Mucosa of rectum (tissue), 2 donors: Measurements from ENCODE around the gene RASGRF2.

ENCODE experiments used
- H3K27ac ChIP-seq, 2 donors: one replicate each; pipeline ENCODE4 v1.7.0; 2013; ENCODE audit warnings: inconsistent platforms in 2 of 2, low read depth in 2 of 2, low read length in 2 of 2
- H3K27me3 ChIP-seq, 2 donors: one replicate each; pipeline ENCODE4 v1.7.0; 2013; ENCODE audit warnings: low read length in 2 of 2; ENCODE audit not compliant: control insufficient read depth in 2 of 2, insufficient read depth in 2 of 2
- H3K36me3 ChIP-seq, 2 donors: one replicate each; pipeline ENCODE4 v1.7.0; 2013; ENCODE audit warnings: low read length in 2 of 2; ENCODE audit not compliant: control insufficient read depth in 2 of 2, insufficient read depth in 2 of 2
- H3K4me1 ChIP-seq, 2 donors: one replicate each; pipeline ENCODE4 v1.7.0; 2013; ENCODE audit warnings: low read length in 2 of 2, mild to moderate bottlenecking in 1 of 2; ENCODE audit not compliant: control insufficient read depth in 2 of 2, insufficient read depth in 2 of 2
- H3K4me3 ChIP-seq, 2 donors: one replicate each; pipeline ENCODE4 v1.7.0; 2013; ENCODE audit warnings: low read length in 2 of 2
- H3K9ac ChIP-seq, 2 donors: one replicate each; pipeline ENCODE4 v1.7.0; 2013; ENCODE audit warnings: low read length in 2 of 2, low read depth in 1 of 2, mild to moderate bottlenecking in 1 of 2
- H3K9me3 ChIP-seq, 2 donors: one replicate each; pipeline ENCODE4 v1.7.0; 2013; ENCODE audit warnings: low read length in 2 of 2; ENCODE audit not compliant: control insufficient read depth in 2 of 2
- donor health status: healthy.
- donor health status: Normal muscosa, but diverticular disease.

Gene RASGRF2

GRCh38 chr5:81161012-81161601 is 200.9 kb downstream of the RASGRF2 start:
- Histone ChIP-seq H3K9me3 (no peaks in the 10 kb centered on the region), H3K9ac (no peak overlapping the region), H3K27me3 (no peaks in the 10 kb centered on the region), H3K4me1 (no peaks in the 10 kb centered on the region), H3K27ac (no peak overlapping the region), H3K36me3 (no peaks in the 10 kb centered on the region), H3K4me3 (no peak overlapping the region)

GRCh38 chr5:81162501-81162900 is 202.3 kb downstream of the RASGRF2 start:
- Histone ChIP-seq H3K27me3 (no peaks in the 10 kb centered on the region), H3K4me3 (no peak overlapping the region)

GRCh38 chr5:81163651-81164050 is 203.5 kb downstream of the RASGRF2 start:
- Histone ChIP-seq H3K4me1 (no peaks in the 10 kb centered on the region), H3K27me3 (no peaks in the 10 kb centered on the region), H3K9me3 (no peaks in the 10 kb centered on the region), H3K4me3 (no peak overlapping the region), H3K27ac (no peak overlapping the region), H3K9ac (no peak overlapping the region), H3K36me3 (no peaks in the 10 kb centered on the region)

More at GRCh38 chr5:81162501-81162900, 202.3 kb downstream of the RASGRF2 start:
- Histone ChIP-seq H3K9me3 (no peaks in the 10 kb centered on the region), H3K9ac (no peak overlapping the region), H3K4me1 (no peaks in the 10 kb centered on the region), H3K27ac (no peak overlapping the region), H3K36me3 (no peaks in the 10 kb centered on the region)

- H3K27me3 ChIP-seq = no peaks in the 10 kb centered on the region
- no peak overlapping the region for H3K9ac ChIP-seq
- no peaks in the 10 kb centered on the region for H3K4me1 ChIP-seq
- H3K36me3 ChIP-seq = no peaks in the 10 kb centered on the region
- H3K27ac ChIP-seq = no peak overlapping the region
- H3K9me3 ChIP-seq = no peaks in the 10 kb centered on the region
- H3K4me3 ChIP-seq = no peak overlapping the region
Observed at GRCh38 chr5:81164476-81164875, 204.3 kb downstream of the RASGRF2 start.

- no peak overlapping the region for H3K27ac ChIP-seq
- H3K4me3 ChIP-seq = no peak overlapping the region
- no peaks in the 10 kb centered on the region for H3K9me3 ChIP-seq
- H3K27me3 ChIP-seq = no peaks in the 10 kb centered on the region
- no peaks in the 10 kb centered on the region for H3K36me3 ChIP-seq
- H3K9ac ChIP-seq = no peak overlapping the region
- H3K4me1 ChIP-seq = no peaks in the 10 kb centered on the region
Observed at GRCh38 chr5:81164936-81165335, 204.8 kb downstream of the RASGRF2 start.

GRCh38 chr5:81165493-81166119 is 205.4 kb downstream of the RASGRF2 start:
- Histone ChIP-seq H3K4me3 (no peak overlapping the region), H3K36me3 (no peaks in the 10 kb centered on the region), H3K9me3 (no peaks in the 10 kb centered on the region), H3K9ac (no peak overlapping the region), H3K4me1 (no peaks in the 10 kb centered on the region), H3K27ac (no peak overlapping the region), H3K27me3 (no peaks in the 10 kb centered on the region)

GRCh38 chr5:81166430-81166829 is 206.3 kb downstream of the RASGRF2 start:
- no peaks in the 10 kb centered on the region for H3K27me3 ChIP-seq
- H3K9ac ChIP-seq = no peak overlapping the region
- H3K4me3 ChIP-seq = no peak overlapping the region
- H3K4me1 ChIP-seq = no peaks in the 10 kb centered on the region
- no peak overlapping the region for H3K27ac ChIP-seq
- no peaks in the 10 kb centered on the region for H3K36me3 ChIP-seq
- H3K9me3 ChIP-seq = no peaks in the 10 kb centered on the region

GRCh38 chr5:81167078-81167477 is 206.9 kb downstream of the RASGRF2 start:
- Histone ChIP-seq H3K36me3 (no peaks in the 10 kb centered on the region), H3K9me3 (no peaks in the 10 kb centered on the region), H3K27me3 (no peaks in the 10 kb centered on the region), H3K4me3 (no peak overlapping the region), H3K9ac (no peak overlapping the region), H3K27ac (no peak overlapping the region), H3K4me1 (peaks cover 0 to 3% of the 10 kb centered on the region in 2 donors)

GRCh38 chr5:81167544-81167943 is 207.4 kb downstream of the RASGRF2 start:
- peaks cover 0 to 3% of the 10 kb centered on the region in 2 donors for H3K4me1 ChIP-seq
- H3K27ac ChIP-seq = no peak overlapping the region
- no peak overlapping the region for H3K4me3 ChIP-seq

GRCh38 chr5:81169924-81170323 is 209.8 kb downstream of the RASGRF2 start:
- H3K27ac ChIP-seq = no peak overlapping the region
- H3K9ac ChIP-seq = no peak overlapping the region
- no peaks in the 10 kb centered on the region for H3K27me3 ChIP-seq
- no peaks in the 10 kb centered on the region for H3K36me3 ChIP-seq
- peaks cover 0 to 3% of the 10 kb centered on the region in 2 donors for H3K4me1 ChIP-seq
- H3K4me3 ChIP-seq = no peak overlapping the region
- H3K9me3 ChIP-seq = no peaks in the 10 kb centered on the region

More at GRCh38 chr5:81167544-81167943, 207.4 kb downstream of the RASGRF2 start:
- Histone ChIP-seq H3K36me3 (no peaks in the 10 kb centered on the region), H3K27me3 (no peaks in the 10 kb centered on the region), H3K9ac (no peak overlapping the region), H3K9me3 (no peaks in the 10 kb centered on the region)
